ENCODE data around the gene ADH6. TPM values are rescaled to one million over a fixed set of nuclear protein-coding genes. Genes with fewer than 3 reads are reported as not detected.
A peak's percentile ranks its signal among the peaks of the same experiment; 100 is the strongest.

The ADH6 gene
- total RNA-seq, 6 experiments from 2014 or later = 73.9 to 213 (median 124) TPM

DNA sequence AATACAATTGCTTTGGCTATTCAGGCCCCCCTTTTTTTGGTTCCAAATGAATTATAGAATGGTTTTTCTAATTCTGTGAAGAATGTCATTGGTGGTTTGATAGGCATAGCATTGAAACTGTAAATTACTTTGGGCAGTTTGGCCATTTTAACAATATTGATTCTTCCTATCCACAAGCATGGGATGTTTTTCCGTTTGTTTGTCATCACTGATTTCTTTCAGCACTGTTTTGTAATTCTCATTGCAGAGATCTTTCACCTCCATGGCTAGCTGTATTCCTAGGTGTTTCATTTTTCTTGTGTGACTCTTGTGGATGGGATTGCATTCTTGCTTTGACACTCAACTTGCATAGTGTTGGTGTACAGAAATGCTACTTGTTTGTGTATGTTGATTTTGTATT, 33.0 kb downstream of the ADH6 start:
- WGBS (ENCODE audit: insufficient coverage, low coverage, low lambda C conversion rate, missing lambda C conversion rate) = 29% methylated on average over 1 of the region's 1 CpG
- Histone ChIP-seq H3K27ac (peak overlapping the region in 1 of 3 donors; percentile 5), H3K9me3 (no peaks in the 10 kb centered on the region), H3K36me3 (no peaks in the 10 kb centered on the region), H3K4me3 (no peak overlapping the region), H3K27me3 (no peaks in the 10 kb centered on the region), H3K4me1 (peaks cover 0 to 27% (median 11%) of the 10 kb centered on the region in 4 donors)
- TF ChIP-seq POLR2A (IDR thresholded peaks at IDR 0.05) = no peak
- TF ChIP-seq, protein P1, sequence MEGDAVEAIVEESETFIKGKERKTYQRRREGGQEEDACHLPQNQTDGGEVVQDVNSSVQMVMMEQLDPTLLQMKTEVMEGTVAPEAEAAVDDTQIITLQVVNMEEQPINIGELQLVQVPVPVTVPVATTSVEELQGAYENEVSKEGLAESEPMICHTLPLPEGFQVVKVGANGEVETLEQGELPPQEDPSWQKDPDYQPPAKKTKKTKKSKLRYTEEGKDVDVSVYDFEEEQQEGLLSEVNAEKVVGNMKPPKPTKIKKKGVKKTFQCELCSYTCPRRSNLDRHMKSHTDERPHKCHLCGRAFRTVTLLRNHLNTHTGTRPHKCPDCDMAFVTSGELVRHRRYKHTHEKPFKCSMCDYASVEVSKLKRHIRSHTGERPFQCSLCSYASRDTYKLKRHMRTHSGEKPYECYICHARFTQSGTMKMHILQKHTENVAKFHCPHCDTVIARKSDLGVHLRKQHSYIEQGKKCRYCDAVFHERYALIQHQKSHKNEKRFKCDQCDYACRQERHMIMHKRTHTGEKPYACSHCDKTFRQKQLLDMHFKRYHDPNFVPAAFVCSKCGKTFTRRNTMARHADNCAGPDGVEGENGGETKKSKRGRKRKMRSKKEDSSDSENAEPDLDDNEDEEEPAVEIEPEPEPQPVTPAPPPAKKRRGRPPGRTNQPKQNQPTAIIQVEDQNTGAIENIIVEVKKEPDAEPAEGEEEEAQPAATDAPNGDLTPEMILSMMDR (IDR thresholded peaks at IDR 0.05) = no peak
- intact Hi-C loops (cut with DNase I) = no loop called here
- peak; percentile 34 to 69 (median 50) for ATAC-seq
- no peak for DNase-seq

DNA sequence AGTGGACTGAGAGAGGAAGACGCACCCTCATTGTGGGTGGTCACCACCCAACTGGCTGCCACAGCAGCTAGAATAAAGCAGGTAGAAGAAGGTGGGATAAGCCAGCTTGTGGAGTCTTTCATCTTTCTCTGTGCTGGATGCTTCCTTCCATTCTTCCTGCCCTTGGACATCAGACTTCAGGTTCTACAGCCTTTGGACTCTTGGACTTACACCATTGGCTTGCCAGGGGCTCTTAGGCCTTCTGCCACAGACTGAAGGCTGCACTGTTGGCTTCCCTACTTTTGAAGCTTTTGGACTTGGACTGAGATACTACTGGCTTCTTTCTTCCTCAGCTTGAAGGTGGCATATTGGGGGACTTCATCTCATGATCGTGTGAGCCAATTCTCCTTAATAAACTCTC, 33.5 kb downstream of the ADH6 start:
- 92% methylated on average over 2 of the region's 2 CpGs for WGBS (ENCODE audit: insufficient coverage, low coverage, low lambda C conversion rate, missing lambda C conversion rate)
- Histone ChIP-seq H3K9me3 (no peaks in the 10 kb centered on the region), H3K4me1 (peaks cover 0 to 26% (median 11%) of the 10 kb centered on the region in 4 donors), H3K36me3 (no peaks in the 10 kb centered on the region), H3K27me3 (no peaks in the 10 kb centered on the region), H3K27ac (no peak overlapping the region), H3K4me3 (no peak overlapping the region)
- no peak for DNase-seq
- TF ChIP-seq, protein P1 (IDR thresholded peaks at IDR 0.05) = no peak
- TF ChIP-seq POLR2A (IDR thresholded peaks at IDR 0.05) = no peak
- peak in 2 of 4 donors; percentile 50 to 72 for ATAC-seq
- intact Hi-C loops (cut with DNase I) = no loop called here

DNA sequence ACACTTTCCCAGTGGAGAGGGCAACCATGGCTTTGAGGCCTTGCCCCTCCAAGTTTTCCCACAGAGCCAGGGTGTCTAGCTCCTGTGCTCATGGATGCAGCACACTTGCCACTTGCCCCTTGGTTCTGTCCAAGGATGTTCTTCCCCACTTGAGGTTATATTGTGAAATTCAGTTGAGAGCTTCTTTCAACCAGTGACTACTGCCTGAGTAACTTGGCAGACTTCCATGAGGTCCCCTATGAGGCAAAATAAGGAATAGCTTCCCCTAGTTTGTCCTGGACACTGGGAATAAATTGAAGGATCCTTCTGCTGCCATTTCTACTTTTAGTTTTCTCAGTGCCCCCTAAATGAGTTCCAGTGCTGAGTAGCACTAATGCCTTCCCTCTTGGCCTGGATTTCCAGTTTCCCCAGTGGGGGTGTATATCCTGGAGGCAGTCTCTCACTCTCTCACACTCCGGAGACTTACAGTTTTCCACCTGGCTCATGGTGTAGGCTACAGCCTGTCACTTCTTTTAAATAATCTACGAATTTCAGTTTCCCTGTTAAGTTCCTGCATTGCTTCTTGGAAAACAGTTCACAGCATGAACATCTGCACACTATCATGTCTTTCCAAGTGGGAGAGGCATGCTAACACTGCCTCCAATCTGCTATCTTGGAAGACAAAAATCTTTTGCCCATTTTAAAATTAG, 38.5 kb downstream of the ADH6 start:
- ATAC-seq (peak in 1 of 4 donors; percentile 7), DNase-seq (no peak)
- TF ChIP-seq, protein P1 (IDR thresholded peaks at IDR 0.05) = no peak
- intact Hi-C loops (cut with DNase I) = no loop called here
- H3K4me3 ChIP-seq = no peak overlapping the region
- no peak overlapping the region for H3K27ac ChIP-seq
- H3K36me3 ChIP-seq = no peaks in the 10 kb centered on the region
- H3K4me1 ChIP-seq = no peaks in the 10 kb centered on the region
- 85% methylated on average over 2 of the region's 2 CpGs for WGBS (ENCODE audit: insufficient coverage, low coverage, low lambda C conversion rate, missing lambda C conversion rate)
- H3K27me3 ChIP-seq = no peaks in the 10 kb centered on the region
- no peaks in the 10 kb centered on the region for H3K9me3 ChIP-seq

DNA sequence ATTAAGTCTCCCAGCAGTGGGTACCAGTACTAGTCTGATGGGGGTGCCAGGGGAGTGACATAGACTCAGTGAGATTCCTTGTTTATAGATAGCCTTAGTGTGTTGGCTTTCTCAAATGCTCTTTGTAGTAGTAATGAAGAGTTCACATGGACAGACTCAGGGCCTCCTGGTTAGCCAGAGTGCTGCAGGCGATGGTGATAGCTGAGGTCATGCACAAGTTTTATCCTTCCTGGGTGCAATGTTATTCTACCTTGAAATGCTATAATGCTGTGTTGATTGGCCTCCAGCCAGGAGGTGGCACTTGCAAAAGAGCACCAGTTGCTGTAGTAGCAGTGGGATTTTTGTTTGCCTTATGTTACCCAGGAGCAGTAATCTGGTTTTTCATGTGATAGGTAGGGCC, 39.4 kb downstream of the ADH6 start:
- H3K36me3 ChIP-seq = no peaks in the 10 kb centered on the region
- ATAC-seq (peak; percentile 42 to 75 (median 58)), DNase-seq (peak in 2 of 3 donors; percentile 35 to 48)
- H3K27me3 ChIP-seq = no peaks in the 10 kb centered on the region
- no peaks in the 10 kb centered on the region for H3K9me3 ChIP-seq
- H3K4me3 ChIP-seq = no peak overlapping the region
- no peaks in the 10 kb centered on the region for H3K4me1 ChIP-seq
- H3K27ac ChIP-seq = no peak overlapping the region
- WGBS (ENCODE audit: insufficient coverage, low coverage, low lambda C conversion rate, missing lambda C conversion rate) = no CpG with 5 or more reads among the region's 1 CpG
- TF ChIP-seq, protein P1 (IDR thresholded peaks at IDR 0.05) = no peak
- TF ChIP-seq POLR2A (IDR thresholded peaks at IDR 0.05) = no peak
- intact Hi-C loops (cut with DNase I) = no loop called here
